Osteocyte (in vitro differentiated cells): ENCODE results near the gene GAREM2. TPM values are rescaled to one million over a fixed set of nuclear protein-coding genes. Genes with fewer than 3 reads are reported as not detected.

Source experiments
- DNase-seq: peaks from one replicate; pipeline ENCODE4 v3.0.0; 2021; ENCODE audit warnings: mixed read lengths; ENCODE audit not compliant: unreplicated experiment; ENCODE audit errors: extremely low spot score
- H3K27ac Mint-ChIP-seq: one replicate; pipeline ENCODE4 v1.8.0; 2021; ENCODE audit warnings: mild to moderate bottlenecking, mixed read lengths; ENCODE audit not compliant: unreplicated experiment
- H3K27me3 Mint-ChIP-seq: one replicate; pipeline ENCODE4 v1.8.0; 2021; ENCODE audit warnings: mixed read lengths; ENCODE audit not compliant: unreplicated experiment
- H3K36me3 Mint-ChIP-seq: one replicate; pipeline ENCODE4 v1.8.0; 2021; ENCODE audit warnings: mixed read lengths; ENCODE audit not compliant: unreplicated experiment
- H3K4me1 Mint-ChIP-seq: one replicate; pipeline ENCODE4 v1.8.0; 2021; ENCODE audit warnings: mixed read lengths; ENCODE audit not compliant: unreplicated experiment
- H3K4me3 Mint-ChIP-seq: one replicate; pipeline ENCODE4 v1.8.0; 2021; ENCODE audit warnings: mild to moderate bottlenecking, moderate library complexity, mixed read lengths; ENCODE audit not compliant: unreplicated experiment
- H3K9me3 Mint-ChIP-seq: one replicate; pipeline ENCODE4 v1.8.0; 2021; ENCODE audit warnings: mixed read lengths; ENCODE audit not compliant: unreplicated experiment
- CTCF ChIP-seq: fragments of 200-600 bp; sonication (generic); IDR thresholded peaks from 2 replicates; pipeline ENCODE4 v1.5.0; 2021; ENCODE audit warnings: antibody characterized with exemption, mild to moderate bottlenecking, moderate library complexity
- total RNA-seq: library from RNA; stranded (reverse); gene quantifications from 2 replicates; pipeline ENCODE4 v1.2.1, GENCODE V29; 2021

GAREM2 gene
- total RNA-seq, 1 donor from 2014 or later, result 15.2 TPM

GRCh38 chr2:26238311-26238958 lies 65.5 kb downstream of the GAREM2 start:
- no peak overlapping the region for H3K27ac Mint-ChIP-seq
- no peaks in the 10 kb centered on the region for H3K9me3 Mint-ChIP-seq
- no peaks in the 10 kb centered on the region for H3K27me3 Mint-ChIP-seq
- peaks cover 15% of the 10 kb centered on the region for H3K36me3 Mint-ChIP-seq
- H3K4me1 Mint-ChIP-seq, result peaks cover 25% of the 10 kb centered on the region
- no peak overlapping the region for H3K4me3 Mint-ChIP-seq
- no peak for DNase-seq
- no peak for TF ChIP-seq CTCF

Other genes starting within 250 kb of the GAREM2 start
- 29.7 TPM in 2 replicates for gene KIF3C, start 190.6 kb upstream of the GAREM2 start, total RNA-seq
- gene RAB10, start 139.0 kb upstream of the GAREM2 start, total RNA-seq, result 139 and 150 TPM in 2 replicates
- gene HADHA, start 71.5 kb downstream of the GAREM2 start, total RNA-seq, result 114 and 124 TPM in 2 replicates
- 93.1 and 98.5 TPM in 2 replicates for gene HADHB, start 71.9 kb downstream of the GAREM2 start, total RNA-seq
- 13.3 and 16.1 TPM in 2 replicates for gene SELENOI, start 173.1 kb downstream of the GAREM2 start, total RNA-seq
- gene ADGRF3, start 173.7 kb downstream of the GAREM2 start, total RNA-seq, result 0.24 and 0.56 TPM in 2 replicates
- gene DRC1, start 228.8 kb downstream of the GAREM2 start, total RNA-seq, result not detected in 2 replicates